GM18907 (cell line): ENCODE measurements around the gene STOM.

ENCODE experiments used
- ATAC-seq: cut with Tn5 transposase; IDR thresholded peaks from one replicate; pipeline ENCODE4 v1.9.1; 2021; ENCODE audit warnings: mild to moderate bottlenecking, moderate library complexity; ENCODE audit not compliant: unreplicated experiment

STOM gene

DNA sequence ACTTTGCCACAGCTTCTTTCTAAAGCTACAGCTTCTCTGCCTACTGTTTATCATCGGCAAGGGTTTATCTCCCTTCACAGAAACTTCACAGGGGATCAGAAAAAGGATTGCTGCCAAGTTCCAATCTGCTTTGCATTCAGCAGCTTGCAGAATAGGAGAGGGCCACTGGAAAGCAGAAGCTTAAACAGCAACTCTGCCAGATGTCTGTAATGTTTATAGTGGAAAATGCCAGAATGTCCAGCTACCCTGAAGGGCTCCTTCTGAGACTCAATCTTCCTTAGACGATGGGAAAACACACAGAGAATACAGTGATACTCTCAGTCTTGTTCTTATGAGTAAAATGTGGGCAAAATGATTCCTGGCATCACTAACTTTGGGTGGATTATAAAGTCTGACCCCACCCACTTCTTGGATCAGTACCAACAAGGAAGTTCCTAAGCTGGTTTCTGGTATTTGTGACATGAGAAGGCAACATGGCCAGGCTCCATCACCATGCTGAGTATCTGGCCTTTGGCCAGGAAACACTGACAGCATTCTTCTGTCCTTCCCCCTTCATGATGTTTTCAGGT lies 19.0 kb downstream of the STOM start:
- ATAC-seq = no peak

DNA sequence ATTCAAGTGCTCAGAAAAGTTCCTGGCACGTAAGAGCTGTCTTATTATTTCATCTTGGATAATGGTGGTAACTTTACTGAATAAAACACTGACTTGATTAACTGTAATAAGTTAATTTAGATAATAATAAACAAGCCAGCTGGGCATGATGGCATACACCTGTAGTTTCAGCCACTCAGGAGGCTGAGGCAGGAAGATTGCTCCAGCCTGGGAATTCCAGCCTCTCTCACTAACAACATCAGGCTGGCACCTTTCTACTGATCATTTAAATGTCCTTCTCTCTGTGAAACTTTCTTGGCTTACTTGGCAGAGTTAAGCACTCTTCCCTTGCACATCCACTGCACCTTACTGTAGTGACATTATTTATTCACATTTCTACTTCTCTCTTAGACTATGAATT lies 20.0 kb downstream of the STOM start:
- ATAC-seq = no peak

DNA sequence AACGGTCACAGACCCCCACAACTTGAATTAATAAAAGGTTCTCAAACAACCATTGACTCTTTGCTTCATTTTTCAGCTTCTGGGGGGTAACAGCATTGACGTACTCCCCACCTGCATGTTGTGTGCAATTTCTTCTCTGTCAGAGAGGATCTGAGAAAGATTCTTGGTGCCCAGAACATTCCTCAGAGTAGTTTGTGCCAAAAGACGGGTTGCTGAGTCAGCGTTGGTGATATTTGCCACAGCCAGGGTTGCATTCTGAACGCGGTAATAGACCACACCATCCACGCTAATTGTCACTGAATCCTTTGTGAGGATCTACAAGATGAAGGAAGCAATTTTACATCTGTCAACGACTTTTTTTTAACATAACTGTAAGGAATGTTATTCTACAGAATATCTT lies 21.0 kb downstream of the STOM start:
- ATAC-seq = no peak

DNA sequence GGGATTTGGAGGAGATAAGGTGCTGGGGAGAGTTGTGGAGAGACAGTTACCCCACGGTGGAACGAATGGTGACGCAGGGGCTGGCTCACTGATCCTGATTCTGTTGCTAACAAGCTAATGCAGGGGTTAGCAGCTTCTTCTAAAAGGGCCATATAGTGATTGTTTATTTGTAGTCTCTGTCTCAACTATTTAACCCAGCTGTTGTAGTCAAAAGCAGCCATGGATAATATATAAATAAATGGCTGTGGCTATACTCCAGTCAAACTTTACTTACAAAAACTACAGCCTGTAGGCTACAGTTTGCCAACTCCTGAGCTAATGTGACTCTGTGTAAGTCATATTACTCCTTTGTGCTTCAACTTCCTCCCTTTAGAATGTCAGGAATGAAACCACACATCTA lies 21.8 kb downstream of the STOM start:
- no peak for ATAC-seq

DNA sequence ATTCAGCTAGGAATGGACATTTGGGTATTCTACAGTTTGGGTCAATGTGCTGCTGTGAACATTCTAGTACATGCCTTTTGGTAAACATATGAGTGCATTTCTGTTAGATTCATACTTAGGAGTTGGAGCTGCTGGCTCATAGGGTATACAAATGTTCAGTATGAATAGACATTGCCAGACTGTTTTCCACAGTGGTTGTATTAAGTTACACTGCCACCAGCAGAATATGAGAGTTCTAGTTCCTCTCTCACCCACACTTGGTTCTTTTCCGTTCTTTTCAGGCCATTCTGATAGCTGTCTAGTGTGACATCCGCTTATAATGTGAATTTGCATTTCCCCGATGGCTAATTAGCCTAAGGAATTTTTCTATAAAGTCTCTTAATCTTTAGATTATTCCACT lies 25.0 kb downstream of the STOM start:
- ATAC-seq = no peak

DNA sequence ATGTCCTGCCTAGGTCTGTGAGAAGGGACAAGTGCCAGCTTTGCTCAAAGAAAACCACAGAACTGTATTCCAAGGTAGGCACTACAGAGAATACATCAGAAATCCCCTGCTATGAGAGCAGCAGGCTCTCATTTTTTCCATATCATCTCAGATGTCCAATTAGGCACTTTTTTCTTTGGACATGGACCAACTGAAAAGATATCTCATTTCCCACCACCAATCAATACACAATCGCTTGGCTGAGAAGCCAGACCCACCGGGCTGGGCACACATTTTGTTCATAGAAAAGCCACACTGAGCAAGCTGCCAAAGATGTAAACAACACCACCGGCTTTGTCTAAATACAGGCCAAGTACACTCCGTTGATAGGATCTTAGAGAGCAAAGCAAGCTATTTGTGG lies 25.9 kb downstream of the STOM start:
- no peak for ATAC-seq

DNA sequence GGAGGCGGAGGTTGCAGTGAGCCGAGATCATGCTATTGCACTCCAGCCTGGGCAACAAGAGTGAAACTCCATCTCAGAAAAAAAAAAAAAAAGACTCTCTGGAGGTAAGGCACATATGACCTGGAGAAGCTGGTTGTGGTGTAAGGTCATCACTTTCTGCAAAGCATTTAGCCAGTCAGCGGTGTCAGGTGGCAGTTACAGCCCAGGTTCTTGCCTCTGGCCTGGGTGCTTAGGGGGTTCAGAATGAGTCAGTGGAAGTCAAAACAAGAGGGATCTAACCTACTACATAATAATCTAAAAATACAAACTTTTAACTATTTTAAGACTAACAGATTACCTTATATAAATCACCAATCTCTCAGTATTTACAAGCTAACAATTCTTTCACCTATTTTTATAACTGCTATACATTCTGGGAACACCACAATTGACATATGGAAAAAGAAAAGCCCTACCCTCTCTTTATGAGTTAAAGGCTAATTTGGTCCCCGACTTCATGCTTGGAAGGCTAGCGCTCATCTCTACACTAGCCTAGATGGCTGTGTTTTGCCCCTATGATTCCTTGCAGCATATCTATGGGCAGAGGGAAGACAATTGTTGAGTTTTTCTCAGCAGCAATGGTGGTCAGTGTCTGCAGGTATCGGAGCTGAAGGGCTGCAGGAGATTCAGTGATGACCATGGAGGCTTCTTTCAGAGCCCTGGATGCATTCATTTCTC lies 29.2 kb downstream of the STOM start:
- ATAC-seq = peak; percentile 78

DNA sequence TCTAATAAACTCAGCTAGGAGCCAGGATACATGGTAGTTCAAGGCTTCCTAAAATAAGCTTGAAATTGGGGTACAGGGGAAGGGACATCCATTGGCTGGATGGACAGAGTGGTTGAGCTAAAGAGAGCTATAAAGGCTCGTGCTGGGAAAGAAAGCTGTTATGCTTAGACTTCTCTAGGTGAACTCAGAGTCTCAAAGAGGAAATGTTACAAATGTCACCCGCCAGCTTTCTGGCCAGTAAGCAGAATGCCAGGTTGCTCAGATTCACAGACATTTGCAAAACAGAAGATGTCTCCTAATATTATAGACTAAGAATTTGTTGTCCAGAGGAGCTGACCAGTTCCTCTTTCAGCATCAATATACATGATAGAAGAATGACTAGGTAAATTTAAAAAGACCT lies 30.6 kb downstream of the STOM start:
- no peak for ATAC-seq

DNA sequence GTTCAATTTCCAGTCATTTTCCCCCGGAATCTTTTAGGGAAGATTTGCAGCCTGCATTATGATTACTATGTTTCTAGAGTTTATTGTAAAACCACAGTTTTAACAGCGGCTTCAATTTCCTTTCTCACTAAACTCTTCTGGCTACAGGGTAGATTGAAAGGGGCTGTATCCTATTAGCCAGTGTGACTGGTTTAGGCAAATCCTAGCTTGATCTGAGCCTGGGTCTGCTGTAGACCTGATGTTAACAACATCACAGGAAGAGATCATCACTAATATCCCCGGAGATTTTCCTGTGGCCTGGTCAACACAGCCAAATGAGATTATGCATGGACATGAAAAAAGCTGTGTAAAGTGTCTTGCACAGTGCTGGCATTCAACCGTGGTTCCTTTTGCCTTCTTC lies 33.4 kb downstream of the STOM start:
- no peak for ATAC-seq

DNA sequence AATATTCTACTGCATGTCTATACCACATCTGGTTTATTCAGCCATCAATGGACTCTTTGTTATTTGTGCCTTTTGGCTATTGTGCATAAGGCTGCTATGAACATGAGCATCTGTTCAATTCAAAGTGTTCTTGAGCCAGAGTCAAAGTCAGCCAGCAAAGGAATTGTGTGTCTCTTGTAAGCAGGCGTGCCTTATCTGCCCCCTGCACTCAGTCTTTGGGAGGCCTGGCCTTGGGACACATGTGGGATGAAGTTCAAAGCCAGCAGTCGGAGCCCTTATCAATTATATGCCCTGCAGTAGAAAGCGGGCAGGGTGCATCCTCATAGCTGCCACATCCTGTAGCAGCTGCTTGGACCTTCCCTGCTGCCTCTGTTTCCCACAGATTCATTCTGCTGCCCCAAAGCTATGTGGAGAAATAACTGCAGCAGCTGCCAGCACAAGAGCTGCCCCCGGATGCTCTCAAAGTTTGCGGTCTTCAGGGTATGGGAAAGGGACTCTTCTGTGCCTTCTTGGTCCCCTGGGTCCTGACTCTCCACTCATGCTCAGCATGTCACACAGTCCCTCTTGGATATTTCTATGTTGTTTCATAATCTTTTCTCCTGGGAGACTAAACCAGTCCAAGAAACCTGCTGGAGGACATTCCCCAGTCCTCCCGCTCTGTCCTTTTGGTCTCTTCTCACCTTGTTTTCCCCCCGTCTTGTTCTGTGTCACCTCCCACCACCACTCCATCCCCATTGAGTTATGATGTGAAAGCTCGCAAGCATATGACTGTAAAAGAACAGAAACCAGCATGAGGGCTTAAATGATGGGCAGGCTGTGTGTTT lies 35.9 kb downstream of the STOM start:
- no peak for ATAC-seq

DNA sequence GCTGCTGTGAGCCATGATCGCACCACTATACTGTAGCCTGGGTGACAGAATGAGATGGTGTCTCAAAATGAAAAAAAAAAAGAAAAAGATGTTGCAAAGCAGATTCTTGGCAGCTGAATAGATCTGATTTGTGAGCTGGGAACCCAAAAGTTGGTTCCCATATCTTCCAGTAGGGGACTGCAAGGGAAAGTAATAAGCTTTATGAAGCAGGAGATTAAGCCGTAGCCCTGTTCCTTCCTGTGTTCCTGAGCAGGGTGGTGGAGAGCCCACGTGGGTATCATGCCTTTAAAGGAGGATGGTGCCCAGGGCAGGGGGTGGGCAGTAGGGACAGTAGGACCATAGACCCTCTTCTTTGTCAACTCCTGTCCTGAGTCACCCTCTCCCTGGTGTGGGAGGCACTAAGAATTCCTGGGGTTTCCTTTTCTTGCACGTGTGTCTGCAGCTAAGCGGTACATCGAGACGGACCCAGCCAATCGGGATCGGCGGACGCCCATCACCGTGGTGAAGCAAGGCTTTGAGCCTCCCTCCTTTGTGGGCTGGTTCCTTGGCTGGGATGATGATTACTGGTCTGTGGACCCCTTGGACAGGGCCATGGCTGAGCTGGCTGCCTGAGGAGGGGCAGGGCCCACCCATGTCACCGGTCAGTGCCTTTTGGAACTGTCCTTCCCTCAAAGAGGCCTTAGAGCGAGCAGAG lies 37.9 kb downstream of the STOM start:
- no peak for ATAC-seq

DNA sequence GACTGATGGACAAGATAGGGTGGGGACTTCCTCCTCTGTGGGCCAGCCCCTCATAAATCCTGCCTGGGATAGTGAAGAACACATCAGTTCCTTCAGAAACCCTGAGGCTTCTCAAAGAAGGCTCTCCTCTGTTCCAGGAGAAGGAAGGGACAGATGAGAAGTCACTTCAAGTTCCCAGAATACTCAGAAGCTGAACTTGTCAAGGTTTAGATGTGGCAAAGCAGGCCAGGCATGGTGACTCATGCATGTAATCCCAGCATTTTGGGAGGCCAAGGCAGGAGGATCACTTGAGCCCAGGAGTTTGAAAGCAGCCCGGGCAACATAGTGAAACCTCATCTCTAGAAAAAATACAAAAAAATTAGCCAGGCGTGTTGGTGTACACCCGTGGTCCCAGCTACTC lies 38.5 kb downstream of the STOM start:
- no peak for ATAC-seq

DNA sequence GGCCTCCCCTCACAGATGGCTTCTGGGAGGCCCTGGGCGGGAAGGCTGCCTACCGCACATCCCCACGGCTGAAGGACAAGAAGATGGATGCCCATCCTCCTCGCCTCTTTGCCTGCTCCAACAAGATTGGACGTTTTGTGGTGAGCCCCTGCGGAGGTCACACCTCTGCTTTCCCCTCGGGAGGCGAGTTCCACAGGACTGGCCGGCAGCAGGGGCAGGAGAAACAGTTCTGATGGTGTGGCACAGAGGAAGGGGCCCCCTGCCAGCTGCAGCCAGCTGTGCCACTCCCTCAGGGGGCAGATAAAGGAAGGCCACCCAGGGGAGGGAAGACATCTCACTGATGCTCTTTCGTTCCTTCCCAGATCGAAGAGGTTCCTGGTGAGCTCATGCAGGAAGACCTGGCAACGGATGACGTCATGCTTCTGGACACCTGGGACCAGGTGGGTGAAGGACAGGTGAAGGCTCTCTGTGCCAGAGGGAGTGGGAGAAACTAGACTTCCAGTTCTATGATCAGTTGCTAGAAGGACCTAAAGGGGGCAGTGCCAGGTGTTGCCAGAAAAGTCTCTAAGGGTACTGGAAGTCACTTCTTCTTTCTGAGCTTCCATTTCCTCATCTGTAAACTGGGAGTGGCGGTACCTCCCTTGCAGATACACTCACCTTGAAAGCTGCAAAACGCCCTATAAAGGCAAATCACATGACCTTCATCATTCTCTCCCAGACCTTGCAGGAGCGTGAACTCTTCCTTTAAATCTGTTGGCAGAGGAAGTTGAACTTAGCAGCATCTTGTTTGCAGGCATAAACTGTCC lies 41.0 kb downstream of the STOM start:
- ATAC-seq = no peak

DNA sequence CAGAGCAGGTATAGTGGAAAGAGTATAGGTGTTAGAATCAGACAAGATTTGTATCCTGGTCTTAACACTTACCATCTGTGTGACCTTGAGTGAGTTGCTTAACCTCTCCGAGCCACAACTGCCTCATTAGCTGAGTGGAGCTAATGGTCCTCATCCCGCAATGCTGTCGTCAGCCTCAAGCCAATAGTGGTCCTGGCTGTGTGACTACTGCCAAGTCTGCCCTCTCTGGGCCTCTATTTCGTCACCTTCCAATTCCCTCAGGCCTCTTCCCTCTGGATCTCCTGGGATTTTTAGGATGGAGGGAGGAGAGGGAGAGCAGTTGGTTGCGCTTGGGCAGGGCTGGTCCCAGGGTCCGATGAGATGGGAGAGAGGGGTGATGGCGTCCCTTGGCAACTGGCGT lies 41.6 kb downstream of the STOM start:
- no peak for ATAC-seq

DNA sequence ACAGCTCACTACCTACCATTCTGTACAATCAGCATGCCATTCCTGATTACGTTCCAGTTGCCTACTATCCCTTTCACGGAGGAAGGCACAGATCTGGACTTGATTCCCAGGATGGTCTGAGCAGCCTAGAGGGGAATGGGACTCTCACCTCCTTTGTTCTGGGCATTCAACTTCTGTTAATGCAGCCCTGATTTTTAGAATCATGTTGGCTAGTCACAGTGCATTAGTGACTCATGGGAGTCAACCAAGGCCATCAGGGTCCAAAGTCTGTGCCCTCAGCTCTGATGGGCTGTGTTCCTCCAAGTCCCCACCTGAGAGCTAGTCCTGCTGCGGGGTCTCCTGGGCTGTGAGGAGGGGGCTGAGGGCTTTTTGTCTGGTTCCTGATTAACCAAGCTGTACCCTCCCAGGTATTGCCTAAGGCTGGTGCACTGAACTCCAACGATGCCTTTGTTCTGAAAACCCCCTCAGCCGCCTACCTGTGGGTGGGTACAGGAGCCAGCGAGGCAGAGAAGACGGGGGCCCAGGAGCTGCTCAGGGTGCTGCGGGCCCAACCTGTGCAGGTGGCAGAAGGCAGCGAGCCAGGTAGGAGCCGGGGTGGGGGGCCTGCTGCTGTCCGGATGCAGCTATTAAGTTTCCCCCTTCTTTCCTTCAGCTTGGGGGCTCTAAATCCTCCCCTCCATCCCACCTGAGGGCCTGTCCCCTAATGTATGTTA lies 43.0 kb downstream of the STOM start:
- ATAC-seq = no peak

DNA sequence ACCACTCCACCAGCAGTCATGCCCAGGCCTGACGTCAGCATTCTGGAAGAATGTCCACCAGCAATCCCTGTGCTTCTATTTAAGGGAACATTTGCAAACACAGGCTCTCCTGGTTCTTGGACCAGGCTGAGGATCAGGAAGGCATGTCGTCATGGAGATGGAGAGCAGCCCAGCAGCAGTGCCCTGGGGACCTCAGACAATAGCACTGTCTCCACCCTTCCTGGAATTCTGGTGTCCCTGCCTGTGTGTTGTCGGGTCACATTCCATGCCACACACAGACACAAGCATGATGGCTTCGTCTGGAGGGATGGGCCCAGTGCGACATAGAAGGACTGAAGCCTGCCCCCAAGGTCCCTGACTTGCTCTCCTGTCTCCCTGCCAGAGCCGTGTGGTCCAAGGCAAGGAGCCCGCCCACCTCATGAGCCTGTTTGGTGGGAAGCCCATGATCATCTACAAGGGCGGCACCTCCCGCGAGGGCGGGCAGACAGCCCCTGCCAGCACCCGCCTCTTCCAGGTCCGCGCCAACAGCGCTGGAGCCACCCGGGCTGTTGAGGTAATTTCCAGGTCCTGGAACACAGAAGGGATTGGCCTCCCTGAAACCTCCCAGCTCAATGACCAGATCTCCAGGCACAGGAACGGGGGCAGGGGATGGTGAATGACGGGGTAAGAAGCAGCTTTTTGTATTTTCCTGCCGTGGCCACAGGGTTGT lies 43.8 kb downstream of the STOM start:
- no peak for ATAC-seq

DNA sequence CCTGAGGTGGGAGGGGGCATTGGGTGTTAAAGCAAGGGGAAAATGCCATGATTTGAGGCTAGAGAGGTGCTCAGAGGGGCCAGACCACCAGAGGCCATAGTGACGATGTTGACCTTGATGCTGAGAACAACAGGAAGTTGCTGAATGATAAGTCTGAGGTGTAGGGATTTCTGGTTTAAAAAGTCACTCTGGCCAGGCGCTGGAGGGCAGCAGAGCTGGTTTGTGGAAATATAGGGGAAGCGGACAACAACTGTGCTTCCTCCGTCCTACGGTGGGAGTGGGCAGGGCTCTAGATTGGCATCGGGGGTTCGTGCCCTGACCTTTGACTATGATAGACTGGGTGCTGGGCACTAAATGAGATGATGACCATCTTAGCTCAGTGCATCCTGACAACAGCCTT lies 44.7 kb downstream of the STOM start:
- ATAC-seq = no peak

DNA sequence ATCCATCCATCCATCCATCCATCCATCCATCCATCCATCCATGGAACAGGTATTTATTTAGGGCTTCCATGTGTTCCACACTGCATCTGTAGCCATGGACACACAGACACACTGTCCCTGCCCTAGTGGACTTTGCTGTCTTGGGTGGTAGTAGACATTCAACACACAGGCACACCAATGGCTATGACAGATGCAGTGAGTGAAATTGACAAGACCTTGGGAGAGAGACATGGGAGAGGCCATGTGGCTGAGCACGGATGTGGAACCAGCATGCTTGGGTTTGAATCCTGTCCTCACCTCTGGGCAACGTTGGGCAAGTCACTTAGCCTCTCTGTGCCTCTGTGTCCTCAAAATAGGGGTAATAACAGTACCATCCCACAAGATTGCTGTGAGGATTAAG lies 45.3 kb downstream of the STOM start:
- no peak for ATAC-seq

DNA sequence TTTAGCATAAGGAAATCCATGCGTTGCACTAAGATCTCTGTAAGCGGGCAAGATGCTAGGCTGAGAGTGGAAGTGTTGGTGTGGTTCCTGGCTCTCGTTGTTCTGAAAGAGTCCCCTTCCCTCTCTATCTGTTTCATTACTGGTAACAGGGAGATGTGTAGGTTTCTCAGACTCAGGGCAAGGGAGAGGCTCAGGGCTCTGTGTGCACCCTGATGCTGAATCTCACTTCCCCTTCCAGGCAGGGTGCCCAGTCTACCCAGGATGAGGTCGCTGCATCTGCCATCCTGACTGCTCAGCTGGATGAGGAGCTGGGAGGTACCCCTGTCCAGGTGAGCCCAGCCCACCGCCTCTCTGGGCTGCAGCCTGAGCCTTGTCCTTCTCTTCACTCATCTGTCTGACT lies 45.7 kb downstream of the STOM start:
- no peak for ATAC-seq
